Measurements from ENCODE around the gene RTCA. TPM values are rescaled to one million over a fixed set of nuclear protein-coding genes. Genes with fewer than 3 reads are reported as not detected.

The RTCA gene
- total RNA-seq, 1 donor from 2014 or later, result 29.6 TPM

GRCh38 chr1:100237091-100237490 lies 28.9 kb upstream of the RTCA start:
- no peak for DNase-seq (ENCODE audit: low read depth, low spot score)
- H3K27ac Mint-ChIP-seq (ENCODE audit: unreplicated experiment), result no peak overlapping the region
- no peaks in the 10 kb centered on the region for H3K27me3 Mint-ChIP-seq (ENCODE audit: low read depth)
- no peaks in the 10 kb centered on the region for H3K9me3 Mint-ChIP-seq
- H3K4me1 Mint-ChIP-seq, result no peaks in the 10 kb centered on the region
- TF ChIP-seq CTCF (conservative IDR thresholded peaks at IDR 0.05), result no peak
- H3K36me3 Mint-ChIP-seq (ENCODE audit: low read depth), result peaks cover 12% of the 10 kb centered on the region
- no peak overlapping the region for H3K4me3 Mint-ChIP-seq

- Mint-ChIP-seq H3K36me3 (ENCODE audit: low read depth) (peaks cover 9% of the 10 kb centered on the region), H3K4me1 (no peaks in the 10 kb centered on the region), H3K9me3 (no peaks in the 10 kb centered on the region), H3K27me3 (ENCODE audit: low read depth) (no peaks in the 10 kb centered on the region), H3K4me3 (no peak overlapping the region), H3K27ac (ENCODE audit: unreplicated experiment) (no peak overlapping the region)
- no peak for TF ChIP-seq CTCF (conservative IDR thresholded peaks at IDR 0.05)
- no peak for DNase-seq (ENCODE audit: low read depth, low spot score)
These were observed 26.1 kb upstream of the RTCA start for GRCh38 chr1:100239961-100240360.

- TF ChIP-seq CTCF (conservative IDR thresholded peaks at IDR 0.05), result no peak
These were observed 25.4 kb upstream of the RTCA start for GRCh38 chr1:100240631-100241030.

GRCh38 chr1:100246738-100247137 lies 19.3 kb upstream of the RTCA start:
- DNase-seq (ENCODE audit: low read depth, low spot score), result no peak
- Mint-ChIP-seq H3K4me3 (peak overlapping the region; percentile 73), H3K4me1 (peaks cover 9% of the 10 kb centered on the region), H3K9me3 (no peaks in the 10 kb centered on the region), H3K27ac (ENCODE audit: unreplicated experiment) (no peak overlapping the region), H3K36me3 (ENCODE audit: low read depth) (peaks cover 3% of the 10 kb centered on the region), H3K27me3 (ENCODE audit: low read depth) (no peaks in the 10 kb centered on the region)
- no peak for TF ChIP-seq CTCF (conservative IDR thresholded peaks at IDR 0.05)

More at GRCh38 chr1:100240631-100241030, 25.4 kb upstream of the RTCA start:
- Mint-ChIP-seq H3K9me3 (no peaks in the 10 kb centered on the region), H3K4me1 (no peaks in the 10 kb centered on the region), H3K36me3 (ENCODE audit: low read depth) (peaks cover 9% of the 10 kb centered on the region), H3K4me3 (no peak overlapping the region), H3K27ac (ENCODE audit: unreplicated experiment) (no peak overlapping the region), H3K27me3 (ENCODE audit: low read depth) (no peaks in the 10 kb centered on the region)
- DNase-seq (ENCODE audit: low read depth, low spot score), result no peak

GRCh38 chr1:100249155-100249536 lies 16.9 kb upstream of the RTCA start:
- H3K4me1 Mint-ChIP-seq, result peaks cover 9% of the 10 kb centered on the region
- H3K9me3 Mint-ChIP-seq, result no peaks in the 10 kb centered on the region
- H3K27ac Mint-ChIP-seq (ENCODE audit: unreplicated experiment), result no peak overlapping the region
- no peak for DNase-seq (ENCODE audit: low read depth, low spot score)
- no peak overlapping the region for H3K4me3 Mint-ChIP-seq
- H3K27me3 Mint-ChIP-seq (ENCODE audit: low read depth), result peaks cover 9% of the 10 kb centered on the region
- TF ChIP-seq CTCF (conservative IDR thresholded peaks at IDR 0.05), result no peak
- H3K36me3 Mint-ChIP-seq (ENCODE audit: low read depth), result peaks cover 3% of the 10 kb centered on the region
